HepG2 (cell line): ENCODE data around the gene TADA1. TPM values are rescaled to one million over a fixed set of nuclear protein-coding genes. Genes with fewer than 3 reads are reported as not detected.

Source experiments
- ATF6 ChIP-seq: sonication (generic); formaldehyde crosslinking; conservative IDR thresholded peaks from 2 replicates; pipeline ENCODE4 v1.4.0; 2020; ENCODE audit warnings: missing genetic modification reagents
- BRCA1 ChIP-seq: sonication (generic); formaldehyde crosslinking; IDR thresholded peaks from 2 replicates; pipeline ENCODE4 v1.4.0; 2020; ENCODE audit warnings: missing genetic modification reagents
- CBFB ChIP-seq: sonication (generic); formaldehyde crosslinking; IDR thresholded peaks from 2 replicates; pipeline ENCODE4 v1.4.0; 2020; ENCODE audit warnings: missing genetic modification reagents
- HIVEP1 ChIP-seq: sonication (generic); formaldehyde crosslinking; IDR thresholded peaks from 2 replicates; pipeline ENCODE4 v1.4.0; 2020; ENCODE audit warnings: mild to moderate bottlenecking, missing genetic modification reagents
- NFAT5 ChIP-seq: sonication (generic); formaldehyde crosslinking; IDR thresholded peaks from 2 replicates; pipeline ENCODE4 v1.4.0; 2020; ENCODE audit warnings: missing genetic modification reagents
- TCF12 ChIP-seq, 2 experiments: fragments of 450-650 bp in 1 of 2; sonication (generic) in 1 of 2; formaldehyde crosslinking in 1 of 2; IDR thresholded peaks; 2 replicates each; pipeline versions ENCODE4 v1.6.1 to v1.8.0; 2017 to 2022; ENCODE audit warnings: antibody characterized with exemption in 1 of 2, mild to moderate bottlenecking in 1 of 2, missing genetic modification reagents in 1 of 2, moderate library complexity in 1 of 2
- ZBTB38 ChIP-seq: sonication (generic); formaldehyde crosslinking; IDR thresholded peaks from 2 replicates; pipeline ENCODE4 v1.5.1; 2020; ENCODE audit warnings: mild to moderate bottlenecking, missing genetic modification reagents
- ZNF3 ChIP-seq: IDR thresholded peaks from 2 replicates; pipeline ENCODE4 v1.7.0; 2017; ENCODE audit warnings: inconsistent platforms
- ZNF318 ChIP-seq: sonication (generic); formaldehyde crosslinking; IDR thresholded peaks from 2 replicates; pipeline ENCODE4 v1.4.0; 2020; ENCODE audit warnings: mild to moderate bottlenecking, missing genetic modification reagents
- polyA plus RNA-seq, 8 experiments: library from polyadenylated mRNA; depleted of rRNA in 3 of 8; stranded (reverse) in 7 of 8; unstranded in 1 of 8; fragments of >200 nt; fragmentation: Illumina TruSeq in 4 of 8; extraction: Trizol in 4 of 8; gene quantifications; 2 replicates each; pipeline versions ENCODE4 v1.2.1 to v1.2.3, GENCODE V29; 2011 to 2016; ENCODE audit warnings: low read depth in 4 of 8, missing spikeins in 1 of 8, mixed read lengths in 1 of 8; ENCODE audit not compliant: insufficient read depth in 1 of 8
- total RNA-seq, 5 experiments: library from RNA; depleted of rRNA; stranded (reverse); fragments of >200 nt; fragmentation: Illumina TruSeq; extraction: Trizol; gene quantifications; 2 replicates each; pipeline ENCODE4 v1.2.3, GENCODE V29; 2016; ENCODE audit warnings: low read depth in 1 of 5

The TADA1 gene
- total and polyA plus RNA-seq, 2 of the 13 experiments (the other 11 are each of a cell fraction or from before 2014, with no cell fraction given) = 28.3 to 29.1 TPM

- TF ChIP-seq HIVEP1 = no peak
- no peak for TF ChIP-seq NFAT5 (CRISPR knock-in tag)
- no peak for TF ChIP-seq ZBTB38 (CRISPR knock-in tag)
- no peak for TF ChIP-seq ZNF3
- no peak for TF ChIP-seq CBFB (CRISPR knock-in tag)
- TF ChIP-seq ZNF318 (CRISPR knock-in tag) = no peak
- no peak for TF ChIP-seq BRCA1 (CRISPR knock-in tag)
- no peak for TF ChIP-seq TCF12 (IDR thresholded peaks at IDR 0.05)
- no peak for TF ChIP-seq TCF12 (CRISPR knock-in tag; IDR thresholded peaks at IDR 0.05)
- TF ChIP-seq ATF6 (CRISPR knock-in tag) = no peak
These were observed 18.1 kb downstream of the TADA1 start (continued) for GRCh38 chr1:166857995-166858394.
